Measurements from ENCODE around the gene ACOT7.

ACOT7 gene

GRCh38 chr1:6424000-6424565 lies 30.5 kb upstream of the ACOT7 start:
- DNase-seq = no peak

GRCh38 chr1:6423321-6423999 lies 29.9 kb upstream of the ACOT7 start:
- peak; percentile 67 for DNase-seq

GRCh38 chr1:6421266-6421665 lies 27.7 kb upstream of the ACOT7 start:
- no peak for DNase-seq

- no peak for DNase-seq
These were observed 27.0 kb upstream of the ACOT7 start for GRCh38 chr1:6420454-6421042.

- DNase-seq = no peak
These were observed 26.4 kb upstream of the ACOT7 start, which contains the start of gene HES2 for GRCh38 chr1:6419804-6420453. TSS of gene HES2 (minus strand) at chr1:6419919. CDS start at chr1:6419820, 99 bp downstream.

GRCh38 chr1:6419397-6419803 lies 25.8 kb upstream of the ACOT7 start:
- no peak for DNase-seq

GRCh38 chr1:6418668-6419396 lies 25.3 kb upstream of the ACOT7 start:
- no peak for DNase-seq

- DNase-seq = no peak
These were observed 24.5 kb upstream of the ACOT7 start for GRCh38 chr1:6417961-6418667.

- no peak for DNase-seq
These were observed 23.3 kb upstream of the ACOT7 start for GRCh38 chr1:6416906-6417305.

- no peak for DNase-seq
These were observed 22.7 kb upstream of the ACOT7 start for GRCh38 chr1:6416295-6416656.

- no peak for DNase-seq
These were observed 21.5 kb upstream of the ACOT7 start for GRCh38 chr1:6414881-6415626.

GRCh38 chr1:6414443-6414844 lies 20.9 kb upstream of the ACOT7 start:
- DNase-seq = peak; percentile 20

GRCh38 chr1:6412896-6413295 lies 19.3 kb upstream of the ACOT7 start:
- DNase-seq = no peak

- no peak for DNase-seq
These were observed 16.8 kb upstream of the ACOT7 start for GRCh38 chr1:6410248-6410893.

- no peak for DNase-seq
These were observed 16.2 kb upstream of the ACOT7 start for GRCh38 chr1:6409733-6410132.

- DNase-seq = no peak
These were observed 15.5 kb upstream of the ACOT7 start for GRCh38 chr1:6409053-6409452.

- DNase-seq = no peak
These were observed 14.5 kb upstream of the ACOT7 start for GRCh38 chr1:6408023-6408422.

- no peak for DNase-seq
These were observed 8.1 kb upstream of the ACOT7 start for GRCh38 chr1:6401673-6402072.

- no peak for DNase-seq
These were observed 5.7 kb upstream of the ACOT7 start for GRCh38 chr1:6399294-6399693.

GRCh38 chr1:6397844-6398441 lies 4.4 kb upstream of the ACOT7 start:
- DNase-seq = no peak

GRCh38 chr1:6396998-6397397 lies 3.4 kb upstream of the ACOT7 start:
- DNase-seq = no peak
